HG02642 (cell line): ENCODE data around the gene CUL5.
A peak's percentile ranks its signal among the peaks of the same experiment; 100 is the strongest.
"Not testable (repeated sequence)": the region's sequence is repeated elsewhere in the genome, so short reads cannot be mapped to it uniquely, and the experiment has no call there.

Source experiments
- ATAC-seq: cut with Tn5 transposase; IDR thresholded peaks from one replicate; pipeline ENCODE4 v1.9.1; 2021; ENCODE audit warnings: mild to moderate bottlenecking; ENCODE audit not compliant: unreplicated experiment, poor library complexity

CUL5 gene

DNA sequence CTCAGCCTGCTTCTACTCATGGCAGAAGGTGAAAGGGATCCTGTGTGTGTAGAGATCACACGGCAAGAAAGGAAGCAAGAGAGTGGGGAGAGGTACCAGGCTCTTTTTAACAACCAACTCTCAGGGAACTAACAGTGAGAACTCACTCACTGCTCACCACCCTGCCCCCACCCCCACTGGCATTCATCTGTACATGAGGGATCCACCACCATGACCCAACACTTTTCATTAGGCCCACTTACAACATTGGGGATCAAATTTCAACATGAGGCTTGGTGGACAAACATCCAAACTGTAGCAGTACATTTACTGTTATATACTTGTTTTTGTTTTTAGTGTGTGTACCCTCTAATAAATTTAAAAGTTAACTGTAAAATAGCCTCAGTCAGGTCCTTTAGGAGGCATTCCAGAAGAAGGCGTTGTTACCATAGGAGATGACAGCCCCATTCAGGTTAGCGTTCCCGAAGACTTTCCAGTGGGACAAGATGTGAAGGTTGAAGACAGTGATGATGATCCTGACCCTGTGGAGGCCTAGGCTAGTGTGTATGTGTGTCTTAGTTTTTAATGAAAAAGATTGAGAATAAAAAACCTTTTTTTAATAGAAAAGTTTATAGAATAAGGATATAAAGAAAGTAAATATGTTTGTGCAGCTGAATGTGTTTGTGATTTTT, 11.3 kb downstream of the CUL5 start:
- no peak for ATAC-seq

DNA sequence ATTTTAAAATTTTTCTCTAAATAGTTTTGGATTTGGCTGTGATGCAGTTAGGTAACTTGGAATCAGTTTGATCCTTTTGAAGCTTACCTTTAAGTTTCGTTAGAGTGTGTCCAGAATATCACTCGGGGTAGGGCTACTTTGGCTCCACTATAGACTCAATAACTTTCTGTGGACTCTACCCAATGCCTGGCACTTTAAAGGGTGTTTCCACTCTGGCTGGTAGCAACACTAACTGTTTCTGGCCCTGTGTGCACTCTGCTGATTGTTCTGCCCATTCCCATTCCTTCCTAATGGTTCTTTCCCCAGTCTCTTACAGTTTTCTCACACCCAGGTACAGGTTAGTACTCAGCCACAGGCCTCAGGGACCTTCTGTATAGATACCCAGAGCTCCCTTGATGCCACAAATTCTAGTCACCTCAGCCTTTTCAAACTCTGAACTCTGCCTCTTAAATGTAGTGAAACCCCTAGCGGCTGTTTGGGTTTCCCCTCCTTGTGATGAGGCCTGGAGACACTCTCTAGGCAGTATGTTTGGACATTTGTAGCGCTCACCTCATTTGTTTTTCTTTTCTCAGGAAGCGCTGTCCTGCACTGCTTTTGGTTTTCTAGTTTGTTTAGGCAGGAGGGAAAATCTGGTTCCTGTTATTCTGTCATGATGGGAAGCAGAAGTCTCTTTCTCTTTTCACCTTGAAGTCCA, 16.8 kb downstream of the CUL5 start:
- peak; percentile 96 for ATAC-seq

DNA sequence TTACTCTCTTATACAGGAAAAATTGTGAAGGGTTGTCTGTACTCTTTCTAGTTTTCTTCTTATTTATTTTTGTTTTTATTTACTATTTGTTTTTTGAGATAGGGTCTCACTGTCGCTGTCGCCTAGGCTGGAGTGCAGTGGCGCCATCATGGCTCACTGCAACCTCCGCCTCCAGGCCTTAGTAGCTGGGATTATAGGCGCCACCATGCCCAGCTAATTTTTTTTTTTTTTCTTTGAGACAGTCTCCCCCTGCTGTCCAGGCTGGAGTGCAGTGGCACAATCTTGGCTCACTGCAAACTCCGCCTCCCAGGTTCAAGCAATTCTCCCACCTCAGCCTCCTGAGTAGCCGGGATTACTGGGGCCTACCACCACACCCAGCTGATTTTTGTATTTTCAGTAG, 18.4 kb downstream of the CUL5 start:
- no peak for ATAC-seq

DNA sequence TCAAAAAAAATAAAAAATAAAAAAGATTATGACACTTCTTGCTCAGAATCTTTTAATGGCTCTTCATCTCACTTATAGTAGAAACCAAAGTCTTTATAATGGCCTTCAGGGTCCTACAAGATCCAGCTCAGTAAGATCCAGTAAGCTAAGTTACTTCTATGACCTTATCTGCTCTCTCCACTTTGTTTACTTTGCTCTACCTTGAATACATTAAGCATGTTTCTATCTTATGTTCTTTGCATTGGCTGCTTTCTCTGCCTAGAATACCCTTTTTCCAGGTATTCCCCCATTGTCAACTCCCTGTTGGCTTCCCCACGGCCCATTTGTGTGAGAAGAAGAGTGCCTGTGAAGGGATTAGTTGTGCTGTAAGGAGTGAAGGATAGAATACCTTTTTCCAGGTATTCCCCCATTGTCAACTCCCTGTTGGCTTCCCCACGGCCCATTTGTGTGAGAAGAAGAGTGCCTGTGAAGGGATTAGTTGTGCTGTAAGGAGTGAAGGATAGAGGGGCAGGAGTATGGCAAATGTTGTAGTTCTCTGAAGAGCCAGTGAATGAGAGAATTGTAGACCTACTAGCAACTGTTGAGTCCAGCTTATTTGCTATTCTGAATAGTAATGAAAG, 20.2 kb downstream of the CUL5 start:
- ATAC-seq: not testable (repeated sequence)

DNA sequence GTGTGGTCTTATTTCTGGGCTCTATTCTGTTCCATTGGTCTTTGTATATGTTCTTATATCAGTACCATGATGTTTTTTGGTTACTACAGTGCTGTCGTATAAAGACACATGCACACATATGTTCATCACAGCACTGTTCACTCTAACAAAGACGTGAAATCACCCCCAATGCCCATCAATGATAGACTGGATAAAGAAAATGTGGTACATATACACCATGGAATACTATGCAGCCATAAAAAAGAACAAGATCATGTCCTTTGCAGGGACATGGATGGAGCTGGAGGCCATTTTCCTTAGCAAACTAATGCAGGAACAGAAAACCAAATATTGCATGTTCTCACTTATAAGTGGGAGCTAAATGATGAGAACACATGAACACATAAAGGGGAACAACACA, 22.9 kb downstream of the CUL5 start:
- not testable (repeated sequence) for ATAC-seq

DNA sequence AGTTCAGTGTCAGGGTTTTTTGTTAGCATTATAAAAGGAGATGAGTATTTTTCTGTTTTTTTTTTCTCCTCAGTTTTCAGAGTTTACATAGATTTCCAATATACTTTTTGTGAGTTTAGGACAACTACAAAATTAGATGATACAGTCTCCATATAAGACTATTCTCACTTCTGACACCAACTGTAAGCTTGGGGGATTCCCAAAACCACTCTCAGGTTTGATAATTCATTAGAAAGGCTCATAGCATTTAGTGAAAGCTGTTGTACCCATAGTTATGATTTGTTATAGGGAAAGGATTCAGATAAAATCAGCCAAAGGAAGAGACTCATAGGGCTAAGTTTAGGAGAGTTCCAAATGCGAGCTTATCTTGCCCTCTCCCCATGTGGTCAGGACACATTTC, 24.1 kb downstream of the CUL5 start:
- no peak for ATAC-seq

DNA sequence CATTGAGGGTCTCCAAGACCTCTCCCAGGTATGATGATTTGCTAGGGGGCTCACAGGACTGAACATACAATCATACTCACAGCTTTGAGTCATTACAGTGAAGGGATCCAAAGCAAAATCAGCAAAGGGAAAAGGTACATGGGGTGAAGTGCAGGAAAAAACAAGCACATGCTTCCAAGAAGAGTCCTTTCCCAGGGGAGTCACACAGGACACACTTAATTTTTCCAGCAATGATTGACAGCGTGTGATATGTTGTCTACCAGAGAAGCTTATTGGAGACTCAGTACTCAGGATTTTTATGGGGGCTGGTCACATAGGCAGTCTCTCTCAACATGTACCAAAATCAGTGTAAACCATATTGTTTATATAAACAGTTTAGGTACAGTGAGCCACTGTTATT, 25.3 kb downstream of the CUL5 start:
- ATAC-seq: no peak

DNA sequence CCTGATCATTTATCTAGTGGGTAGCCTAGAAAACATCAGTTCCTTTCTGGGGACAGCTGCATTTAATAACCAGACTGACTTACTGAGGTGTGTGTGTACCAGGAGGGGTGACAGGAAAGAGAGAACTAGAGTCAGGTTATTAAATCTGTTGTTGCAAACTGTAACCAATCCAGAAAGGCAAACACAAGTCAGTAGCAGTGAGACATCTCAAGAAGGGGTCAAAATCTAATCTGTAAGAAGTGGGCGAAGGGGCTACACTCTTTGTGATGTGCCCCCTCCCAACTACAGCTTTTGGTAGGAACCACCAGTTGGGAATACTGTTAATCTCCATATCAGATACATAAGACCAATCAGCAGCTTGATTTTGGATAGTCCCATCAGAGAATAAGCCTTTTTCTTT, 26.3 kb downstream of the CUL5 start:
- no peak for ATAC-seq

DNA sequence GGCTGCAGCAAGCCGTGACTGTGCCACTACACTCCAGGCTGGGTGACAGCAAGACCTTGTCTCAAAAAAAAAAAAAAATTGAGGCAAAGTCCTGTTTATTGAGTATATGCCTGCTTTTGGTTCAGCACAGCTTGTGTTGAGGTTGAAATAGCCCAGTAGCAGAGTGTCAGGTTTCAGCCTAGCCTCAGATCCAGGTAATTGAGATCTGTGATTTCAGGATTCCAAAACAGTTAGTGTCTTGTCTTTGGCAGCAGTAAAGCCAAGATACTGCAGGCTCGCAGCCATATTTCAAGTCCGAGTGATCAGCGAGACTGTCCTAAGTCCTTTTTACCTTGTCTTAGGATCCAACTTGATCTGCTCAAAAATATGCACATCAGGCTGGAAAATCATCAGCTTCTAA, 27.0 kb downstream of the CUL5 start:
- ATAC-seq: no peak

DNA sequence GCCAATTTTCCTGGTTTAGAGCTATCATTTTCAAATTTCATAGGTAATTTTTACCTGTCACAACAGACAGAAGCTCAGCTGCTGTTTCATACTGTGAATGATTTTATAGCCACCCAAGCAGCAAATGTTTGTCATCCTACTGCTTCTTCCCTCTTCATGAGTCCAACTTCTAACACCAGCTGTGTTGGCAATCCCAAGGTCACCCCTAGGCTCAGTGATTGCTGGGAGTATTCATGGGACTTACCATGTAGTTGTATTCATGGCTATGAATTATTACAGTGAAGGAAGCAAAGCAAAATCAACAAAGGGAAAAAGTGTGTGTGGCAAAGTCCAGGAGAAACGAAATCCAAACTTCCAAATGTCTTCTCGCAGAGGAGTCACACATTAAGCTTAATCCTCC, 28.5 kb downstream of the CUL5 start:
- ATAC-seq: no peak

DNA sequence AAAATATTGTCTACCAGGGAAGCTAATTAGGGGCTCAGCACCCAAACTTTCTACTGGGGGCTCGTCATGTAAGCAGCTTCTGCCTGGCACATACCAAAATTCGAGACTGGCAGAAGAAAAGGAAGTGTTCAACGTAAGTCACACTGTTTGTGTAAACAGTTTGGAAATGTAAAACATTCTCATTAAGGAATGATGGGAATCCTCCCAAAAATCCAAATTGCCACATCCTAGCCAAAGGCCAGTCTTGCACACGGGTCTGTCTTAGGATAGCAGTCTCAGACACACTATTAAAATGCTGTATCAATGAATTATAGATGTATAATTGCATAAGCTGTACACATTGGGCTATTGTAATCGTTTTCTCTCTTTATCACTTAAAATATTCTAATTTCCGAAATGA, 28.9 kb downstream of the CUL5 start:
- ATAC-seq: no peak

DNA sequence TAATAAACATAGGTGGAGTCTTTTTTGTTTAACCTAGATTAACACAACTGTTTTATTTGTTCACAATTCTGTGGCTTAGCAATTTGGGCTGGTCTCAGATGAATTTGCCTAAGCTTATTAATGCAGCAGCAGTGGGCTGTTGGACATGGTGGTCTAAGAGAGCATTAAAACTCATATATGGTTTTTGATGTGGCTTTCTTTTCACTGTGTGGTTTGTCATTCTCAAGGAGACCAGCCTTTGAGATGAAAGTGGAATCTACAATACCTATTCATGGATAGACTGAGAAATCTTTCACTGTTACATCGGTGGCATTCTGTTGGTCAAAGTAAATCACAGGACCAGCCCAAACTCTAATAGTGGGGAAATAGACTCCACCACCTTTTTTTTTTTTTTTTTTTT, 39.6 kb downstream of the CUL5 start:
- no peak for ATAC-seq

DNA sequence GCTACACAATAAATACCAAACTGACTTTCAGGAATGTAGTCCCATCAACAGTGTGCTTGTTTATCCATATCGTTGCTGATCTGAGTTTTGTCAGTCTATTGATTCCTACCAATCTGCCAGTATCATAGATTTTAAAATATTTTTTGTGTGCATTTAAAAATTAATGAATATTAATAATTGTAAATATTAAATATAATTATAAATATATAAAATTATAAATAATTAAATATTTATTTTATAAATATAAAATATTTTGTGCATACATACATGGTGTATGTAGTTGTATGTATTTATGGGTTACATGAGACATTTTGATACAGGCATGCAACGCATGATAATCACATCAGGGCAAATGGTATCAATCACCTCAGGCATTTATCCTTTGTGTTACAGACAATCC, 53.6 kb downstream of the CUL5 start:
- no peak for ATAC-seq

DNA sequence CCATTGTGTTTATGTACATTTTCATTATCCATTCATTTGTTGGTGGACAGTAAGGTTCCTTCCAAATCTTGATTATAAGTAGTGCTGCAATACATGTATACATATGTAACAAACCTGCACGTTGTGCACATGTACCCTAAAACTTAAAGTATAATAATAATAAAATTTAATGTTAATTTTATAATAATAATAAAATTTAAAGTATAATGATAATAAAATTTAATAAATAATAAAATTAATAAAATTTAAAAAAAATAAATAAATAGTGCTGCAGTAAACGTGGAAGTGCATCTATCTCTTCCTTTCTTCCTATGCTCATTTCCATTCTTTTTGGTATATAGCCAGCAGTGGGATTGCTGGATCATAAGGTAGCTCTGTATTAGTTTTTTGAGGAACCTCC, 54.7 kb downstream of the CUL5 start:
- no peak for ATAC-seq

DNA sequence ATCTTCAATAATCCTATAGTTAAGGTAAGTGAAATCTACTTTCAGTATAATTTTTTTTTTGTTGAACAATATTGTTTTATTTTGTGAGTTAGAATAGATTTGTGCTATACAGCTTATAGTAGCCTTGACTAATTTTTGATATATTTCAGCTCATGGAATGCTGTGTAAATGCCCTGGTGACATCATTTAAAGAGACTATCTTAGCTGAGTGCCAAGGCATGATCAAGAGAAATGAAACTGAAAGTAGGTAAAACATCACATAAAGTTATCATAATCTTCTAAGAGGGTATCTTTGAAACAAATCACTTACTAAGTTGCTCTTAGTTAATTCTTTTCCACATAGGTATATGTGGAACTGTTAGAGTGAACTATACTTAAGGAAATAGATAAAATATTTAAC, 61.2 kb downstream of the CUL5 start:
- ATAC-seq: no peak

DNA sequence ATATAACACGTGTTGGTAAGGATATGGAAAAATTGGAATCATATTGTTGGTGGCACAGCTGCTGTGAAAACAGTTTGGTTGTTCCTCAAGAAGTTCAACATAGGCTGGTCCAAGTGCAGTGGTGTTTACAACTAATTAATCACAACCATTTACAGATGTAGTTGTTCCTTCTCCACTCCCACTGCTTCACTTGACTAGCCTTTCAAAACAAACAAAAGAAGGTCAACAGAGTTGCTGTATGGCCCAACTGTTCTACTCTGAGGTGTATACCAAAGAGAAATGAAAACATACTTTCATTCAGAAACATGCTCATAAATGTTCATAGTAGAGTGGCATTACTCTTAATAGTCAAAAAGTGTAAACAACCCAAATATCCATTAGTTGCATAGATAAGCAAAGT, 76.1 kb downstream of the CUL5 start:
- ATAC-seq: no peak

DNA sequence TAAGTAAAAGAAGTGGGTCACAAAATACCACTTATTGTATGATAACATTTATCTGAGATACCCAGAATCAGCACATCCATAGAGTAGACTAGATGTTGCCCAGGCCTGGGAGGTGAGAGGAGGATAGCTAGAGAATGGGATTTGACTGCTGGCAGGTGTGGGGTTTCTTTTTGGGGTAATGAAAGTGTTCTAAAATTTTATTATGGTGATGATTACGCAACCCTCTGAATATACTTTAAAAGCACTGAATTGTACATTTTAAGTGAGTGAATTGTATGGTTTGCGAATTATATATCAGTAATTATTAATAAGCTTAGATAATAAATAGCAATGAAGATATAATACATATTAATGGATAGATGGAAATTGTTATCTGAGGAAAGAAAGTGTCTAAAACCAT, 77.0 kb downstream of the CUL5 start:
- no peak for ATAC-seq

DNA sequence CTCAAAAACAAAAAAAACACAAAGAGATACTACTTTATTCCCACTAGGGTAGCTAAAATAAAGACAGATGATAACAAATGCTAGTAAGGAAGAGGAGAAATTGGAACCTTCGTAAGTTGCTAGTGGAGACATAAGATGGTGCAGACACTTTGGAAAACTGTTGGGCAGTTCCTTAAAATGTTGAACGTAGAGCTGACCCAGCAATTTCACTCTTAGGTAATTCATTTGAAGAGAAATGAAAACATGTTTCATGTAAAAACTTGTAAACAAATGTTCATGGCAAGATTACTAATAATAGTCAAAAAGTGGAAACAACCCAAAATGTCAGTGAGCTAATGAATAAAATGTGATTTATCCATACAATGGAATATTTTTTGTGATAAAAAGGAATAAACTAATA, 83.4 kb downstream of the CUL5 start:
- no peak for ATAC-seq

DNA sequence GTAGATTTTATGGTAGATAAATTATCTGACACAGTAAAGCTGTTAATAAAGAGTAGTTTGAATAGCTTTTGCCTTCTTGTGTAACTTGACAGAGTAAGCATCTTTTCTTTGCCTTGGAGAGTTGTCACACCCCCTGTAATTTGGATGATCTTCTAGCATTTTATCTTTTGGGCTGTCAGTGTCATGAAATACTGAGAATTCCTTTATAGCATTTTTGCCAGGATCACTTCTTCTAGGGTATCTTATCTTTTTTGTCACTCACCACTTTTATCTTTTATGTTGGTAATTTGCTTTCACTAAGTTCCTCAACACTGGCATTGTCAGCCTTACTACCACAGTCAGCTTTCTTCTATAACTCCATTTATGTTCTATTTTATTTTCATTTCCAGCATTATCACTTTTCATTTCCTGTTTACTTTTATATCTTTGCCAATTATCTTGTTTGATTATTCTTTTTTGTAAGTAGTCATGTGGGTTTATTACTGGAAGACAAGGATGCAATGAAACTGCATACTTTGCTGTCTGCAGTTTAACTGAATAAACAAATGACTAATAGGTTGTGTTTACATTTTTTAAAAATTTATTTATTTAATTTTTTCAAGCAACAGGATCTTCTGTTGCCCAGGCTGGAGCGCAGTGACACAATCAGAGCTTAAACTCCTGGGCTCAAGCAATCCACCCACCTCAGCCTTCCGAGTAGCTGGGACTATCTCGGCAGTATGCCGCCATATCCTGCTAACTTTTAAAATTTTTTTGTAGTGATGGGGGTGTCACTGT, 84.6 kb downstream of the CUL5 start:
- no peak for ATAC-seq

DNA sequence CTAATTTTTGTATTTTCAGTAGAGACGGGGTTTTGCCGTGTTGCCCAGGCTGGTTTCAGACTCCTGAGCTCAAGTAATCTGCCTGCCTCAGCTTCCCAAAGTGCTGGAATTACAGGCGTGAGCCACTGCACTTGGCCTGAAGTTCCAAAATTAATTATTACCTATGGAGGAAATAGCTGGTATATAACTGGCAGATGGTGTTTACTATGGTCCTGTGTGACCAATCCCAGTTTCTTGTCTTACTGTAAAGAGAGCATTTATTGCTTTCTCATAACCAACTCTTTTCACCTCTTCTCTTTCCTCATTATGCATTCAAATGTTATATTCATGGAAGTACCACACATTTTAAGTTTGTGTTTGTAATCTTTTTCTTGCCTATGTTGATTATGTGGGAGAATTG, 88.5 kb downstream of the CUL5 start:
- no peak for ATAC-seq

DNA sequence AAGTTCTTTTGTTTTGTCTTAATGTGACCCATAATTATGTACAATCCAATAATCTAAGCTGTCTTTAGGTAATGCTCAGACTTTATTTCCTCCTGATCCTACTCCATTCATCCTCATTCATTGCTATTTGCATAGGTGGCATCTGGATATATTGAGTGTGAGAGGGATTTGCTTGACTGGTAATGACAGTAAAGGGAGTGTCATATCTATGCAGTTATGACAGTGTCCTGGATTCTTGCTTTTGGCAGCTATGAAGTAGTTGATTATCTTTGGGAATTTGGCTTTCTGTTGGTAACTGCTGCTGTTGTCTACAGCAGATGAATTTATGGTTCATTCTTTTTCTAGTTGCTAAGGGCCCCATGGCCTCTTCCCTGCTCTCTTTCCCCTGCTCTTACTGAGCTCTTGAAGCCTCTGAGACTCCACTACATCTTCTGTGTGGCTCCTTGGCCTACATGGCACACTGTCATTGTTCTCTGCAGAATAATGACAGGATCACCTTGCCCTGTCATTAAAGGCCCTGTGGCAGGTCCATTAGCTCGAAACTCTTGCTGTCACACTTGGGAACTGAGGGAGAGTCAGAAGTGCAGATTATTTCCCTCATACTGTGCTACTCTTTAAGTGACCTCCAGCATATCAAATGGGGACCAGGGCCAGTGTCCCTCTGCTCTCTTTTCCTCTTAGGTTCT, 92.5 kb downstream of the CUL5 start:
- ATAC-seq: no peak
